ENCODE results near the gene UGP2. TPM values are rescaled to one million over a fixed set of nuclear protein-coding genes. Genes with fewer than 3 reads are reported as not detected.

Gene UGP2
- total RNA-seq, 1 experiment from 2014 or later = 76.1 TPM

DNA sequence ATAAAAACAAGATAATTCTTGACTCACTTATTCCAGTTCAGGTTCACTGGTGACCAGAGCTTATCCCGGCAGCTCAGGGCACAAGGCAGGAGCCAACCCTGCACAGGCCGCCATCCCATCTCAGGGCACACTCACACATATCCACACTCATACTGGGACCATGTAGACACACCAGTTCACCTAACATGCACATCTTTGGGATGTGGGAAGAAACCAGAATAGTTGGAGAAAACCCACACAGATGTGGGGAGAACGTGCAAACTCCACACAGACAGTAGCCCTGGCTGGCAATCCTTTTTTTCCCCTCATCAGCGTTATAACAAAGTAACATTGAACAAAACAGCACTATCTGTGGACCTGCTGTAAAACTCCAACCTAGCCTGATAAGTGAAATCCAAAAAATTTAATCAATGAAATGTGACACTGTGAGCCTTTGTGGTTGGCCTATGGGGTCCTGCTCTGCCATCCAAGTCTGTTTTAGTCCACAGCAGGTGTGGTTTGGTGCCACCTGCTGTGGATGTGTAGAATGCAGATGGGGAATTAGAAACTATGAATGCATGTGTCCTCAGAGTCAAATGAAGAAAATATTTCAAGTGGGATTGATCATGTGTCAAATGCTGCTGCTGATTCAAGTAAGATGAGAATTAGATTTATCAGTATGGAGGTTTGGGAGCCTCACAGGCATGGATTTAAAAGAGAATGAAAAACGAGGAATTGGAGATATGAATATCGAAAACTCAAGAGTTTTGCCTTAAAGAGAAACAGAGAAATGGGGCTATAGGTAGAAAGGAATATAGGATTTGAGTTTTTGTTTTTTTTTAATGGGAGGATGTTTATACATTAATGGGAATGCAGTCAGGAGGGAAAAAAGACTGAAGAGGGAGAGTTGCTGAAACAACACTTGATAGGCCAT lies 47.0 kb downstream of the UGP2 start:
- DNase-seq (ENCODE audit: low read depth, low spot score) (peak; percentile 30), ATAC-seq (peak; percentile 77)
- no peak overlapping the region for H3K4me3 ChIP-seq (ENCODE audit: low read depth in 2 of 2, low read length in 2 of 2)
- POLR2A ChIA-PET = no interaction called here
- intact Hi-C loops (cut with micrococcal nuclease; ENCODE audit: unreplicated experiment) (loop anchor here (1.0 kb wide), 1 partner anchor 196 kb away; no protein-coding TSS in a partner anchor), in situ Hi-C loops (cut with HindIII; ENCODE audit: low pct_unique_long_range_greater_than_20kb, low sequenced_read_pairs) (no loop called here)
- CTCF ChIA-PET = no interaction called here
- no peak overlapping the region for H3K27ac ChIP-seq (ENCODE audit: low read length)
- H3K27me3 ChIP-seq (ENCODE audit: control insufficient read depth, insufficient read depth, low read length) = no peaks in the 10 kb centered on the region
- H3K4me1 ChIP-seq (ENCODE audit: control insufficient read depth, insufficient read depth, low read length) = peaks cover 7% of the 10 kb centered on the region; the same call in 1 of the 2 replicates
- TF ChIP-seq REST (IDR thresholded peaks at IDR 0.05; ENCODE audit: insufficient read depth in 1 of 2, low read depth in 2 of 2, low read length in 1 of 2) = no peak
- TF ChIP-seq, protein P1, sequence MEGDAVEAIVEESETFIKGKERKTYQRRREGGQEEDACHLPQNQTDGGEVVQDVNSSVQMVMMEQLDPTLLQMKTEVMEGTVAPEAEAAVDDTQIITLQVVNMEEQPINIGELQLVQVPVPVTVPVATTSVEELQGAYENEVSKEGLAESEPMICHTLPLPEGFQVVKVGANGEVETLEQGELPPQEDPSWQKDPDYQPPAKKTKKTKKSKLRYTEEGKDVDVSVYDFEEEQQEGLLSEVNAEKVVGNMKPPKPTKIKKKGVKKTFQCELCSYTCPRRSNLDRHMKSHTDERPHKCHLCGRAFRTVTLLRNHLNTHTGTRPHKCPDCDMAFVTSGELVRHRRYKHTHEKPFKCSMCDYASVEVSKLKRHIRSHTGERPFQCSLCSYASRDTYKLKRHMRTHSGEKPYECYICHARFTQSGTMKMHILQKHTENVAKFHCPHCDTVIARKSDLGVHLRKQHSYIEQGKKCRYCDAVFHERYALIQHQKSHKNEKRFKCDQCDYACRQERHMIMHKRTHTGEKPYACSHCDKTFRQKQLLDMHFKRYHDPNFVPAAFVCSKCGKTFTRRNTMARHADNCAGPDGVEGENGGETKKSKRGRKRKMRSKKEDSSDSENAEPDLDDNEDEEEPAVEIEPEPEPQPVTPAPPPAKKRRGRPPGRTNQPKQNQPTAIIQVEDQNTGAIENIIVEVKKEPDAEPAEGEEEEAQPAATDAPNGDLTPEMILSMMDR (IDR thresholded peaks at IDR 0.05) = peak; percentile 86
- no peak for TF ChIP-seq SIN3A (IDR thresholded peaks at IDR 0.05; ENCODE audit: borderline replicate concordance, insufficient read depth, low read depth, low read length)
- TF ChIP-seq POLR2AphosphoS5 (IDR thresholded peaks at IDR 0.05; ENCODE audit: low read depth, low read length) = no peak
- no peak for TF ChIP-seq TCF7L2 (IDR thresholded peaks at IDR 0.05; ENCODE audit: low read depth, low read length)
- H3K36me3 ChIP-seq (ENCODE audit: control insufficient read depth, insufficient read depth, low read length) = peaks cover 39% of the 10 kb centered on the region
- H3K9me3 ChIP-seq (ENCODE audit: control insufficient read depth, insufficient read depth, low read depth, low read length) = no peaks in the 10 kb centered on the region
- TSS peak; percentile 17 for BruUV-seq (replicated peaks)

- in situ Hi-C loops (cut with HindIII; ENCODE audit: low pct_unique_long_range_greater_than_20kb, low sequenced_read_pairs) = no loop called here
- ChIA-PET CTCF (no interaction called here), POLR2A (no interaction called here)
- TF ChIP-seq POLR2AphosphoS5 (IDR thresholded peaks at IDR 0.05; ENCODE audit: low read depth, low read length) (no peak), SIN3A (IDR thresholded peaks at IDR 0.05; ENCODE audit: borderline replicate concordance, insufficient read depth, low read depth, low read length) (no peak), TCF7L2 (IDR thresholded peaks at IDR 0.05; ENCODE audit: low read depth, low read length) (no peak), REST (IDR thresholded peaks at IDR 0.05; ENCODE audit: insufficient read depth in 1 of 2, low read depth in 2 of 2, low read length in 1 of 2) (no peak)
- TF ChIP-seq, protein P1 (IDR thresholded peaks at IDR 0.05) = no peak
- intact Hi-C loops (cut with micrococcal nuclease; ENCODE audit: unreplicated experiment) = no loop called here
- Histone ChIP-seq H3K27me3 (ENCODE audit: control insufficient read depth, insufficient read depth, low read length) (no peaks in the 10 kb centered on the region), H3K4me1 (ENCODE audit: control insufficient read depth, insufficient read depth, low read length) (peaks cover 7% of the 10 kb centered on the region; the same call in 1 of the 2 replicates), H3K27ac (ENCODE audit: low read length) (no peak overlapping the region), H3K4me3 (ENCODE audit: low read depth in 2 of 2, low read length in 2 of 2) (no peak overlapping the region), H3K9me3 (ENCODE audit: control insufficient read depth, insufficient read depth, low read depth, low read length) (no peaks in the 10 kb centered on the region), H3K36me3 (ENCODE audit: control insufficient read depth, insufficient read depth, low read length) (peaks cover 38% of the 10 kb centered on the region)
- ATAC-seq (no peak), DNase-seq (ENCODE audit: low read depth, low spot score) (no peak)
- BruUV-seq (replicated peaks) = no TSS peak
These were observed 49.0 kb downstream of the UGP2 start for GRCh38 chr2:63890678-63891077.

All from Panc1 (cell line).